Breast epithelium (tissue), 4 donors: Measurements from ENCODE around the gene KLK15. TPM values are rescaled to one million over a fixed set of nuclear protein-coding genes. Genes with fewer than 3 reads are reported as not detected.

Experiments used
- DNase-seq, 2 donors: peaks; one replicate each; pipeline ENCODE4 v3.0.0-alpha.2; 2019; ENCODE audit warnings: low spot score in 2 of 2
- H3K27ac ChIP-seq, 2 donors: fragments of 200-600 bp; sonication (generic) in 1 of 2; one replicate each; pipeline ENCODE4 v1.5.1; 2016 to 2019; ENCODE audit warnings: mild to moderate bottlenecking in 1 of 2
- H3K27me3 ChIP-seq, 2 donors: fragments of 200-600 bp; sonication (generic) in 1 of 2; one replicate each; pipeline versions ENCODE4 v1.5.1 to v1.6.0; 2017 to 2019; ENCODE audit warnings: control low read depth in 1 of 2, mild to moderate bottlenecking in 1 of 2
- H3K36me3 ChIP-seq: fragments of 200-600 bp; one replicate; pipeline ENCODE4 v1.5.1; 2019
- H3K4me1 ChIP-seq, 2 donors: fragments of 200-600 bp; sonication (generic); one replicate each; pipeline ENCODE4 v1.5.1; 2016 to 2019; ENCODE audit warnings: control low read depth in 1 of 2
- H3K4me3 ChIP-seq, 3 donors: fragments of 200-600 bp; sonication (generic); 1 replicate in 2 of 3; 2 replicates in 1 of 3; pipeline ENCODE4 v1.5.1; 2016 to 2019; ENCODE audit warnings: mild to moderate bottlenecking in 3 of 3, moderate library complexity in 2 of 3
- H3K9me3 ChIP-seq, 2 donors: fragments of 200-600 bp; sonication (generic) in 1 of 2; one replicate each; pipeline ENCODE4 v1.5.1; 2016 to 2019; ENCODE audit warnings: control low read depth in 1 of 2
- POLR2A ChIP-seq: fragments of 450-650 bp; IDR thresholded peaks from one replicate; pipeline ENCODE4 v1.6.1; 2016; ENCODE audit warnings: antibody characterized with exemption, mild to moderate bottlenecking, moderate library complexity
- POLR2AphosphoS5 ChIP-seq, 3 donors: sonication (generic); formaldehyde crosslinking; IDR thresholded peaks; one replicate each; pipeline ENCODE4 v1.6.1; 2017; ENCODE audit warnings: antibody characterized with exemption in 3 of 3
- intact Hi-C: fragments of 100-400 bp; cut with DNase I; formaldehyde crosslinking; loops from one replicate; pipeline ENCODE4 v1.15.1; 2023; ENCODE audit warnings: low total_unique reads
- total RNA-seq, 3 donors: library from RNA; depleted of rRNA; stranded (reverse); fragments of >200 nt; gene quantifications; one replicate each; pipeline ENCODE4 v1.1.0, GENCODE V29; 2016
- TF ChIP-seq, protein P1 (sequence below), 3 donors: fragments of 450-650 bp; IDR thresholded peaks; one replicate each; pipeline ENCODE4 v1.5.1; 2016 to 2017; ENCODE audit warnings: antibody characterized with exemption in 3 of 3, mild to moderate bottlenecking in 3 of 3, moderate library complexity in 3 of 3

KLK15 gene
- total RNA-seq, 3 donors from 2014 or later = not detected

DNA sequence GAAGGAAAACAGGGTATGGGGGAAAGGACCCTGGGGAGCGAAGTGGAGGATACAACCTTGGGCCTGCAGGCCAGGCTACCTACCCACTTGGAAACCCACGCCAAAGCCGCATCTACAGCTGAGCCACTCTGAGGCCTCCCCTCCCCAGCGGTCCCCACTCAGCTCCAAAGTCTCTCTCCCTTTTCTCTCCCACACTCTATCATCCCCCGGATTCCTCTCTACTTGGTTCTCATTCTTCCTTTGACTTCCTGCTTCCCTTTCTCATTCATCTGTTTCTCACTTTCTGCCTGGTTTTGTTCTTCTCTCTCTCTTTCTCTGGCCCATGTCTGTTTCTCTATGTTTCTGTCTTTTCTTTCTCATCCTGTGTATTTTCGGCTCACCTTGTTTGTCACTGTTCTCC lies 24.0 kb upstream of the KLK15 start:
- intact Hi-C loops = no loop called here
- H3K36me3 ChIP-seq = no peaks in the 10 kb centered on the region
- H3K27me3 ChIP-seq = peaks cover 0 to 57% of the 10 kb centered on the region in 2 donors
- no peak for DNase-seq
- H3K4me1 ChIP-seq = no peaks in the 10 kb centered on the region
- H3K27ac ChIP-seq = no peak overlapping the region
- TF ChIP-seq POLR2A = no peak
- TF ChIP-seq, protein P1, sequence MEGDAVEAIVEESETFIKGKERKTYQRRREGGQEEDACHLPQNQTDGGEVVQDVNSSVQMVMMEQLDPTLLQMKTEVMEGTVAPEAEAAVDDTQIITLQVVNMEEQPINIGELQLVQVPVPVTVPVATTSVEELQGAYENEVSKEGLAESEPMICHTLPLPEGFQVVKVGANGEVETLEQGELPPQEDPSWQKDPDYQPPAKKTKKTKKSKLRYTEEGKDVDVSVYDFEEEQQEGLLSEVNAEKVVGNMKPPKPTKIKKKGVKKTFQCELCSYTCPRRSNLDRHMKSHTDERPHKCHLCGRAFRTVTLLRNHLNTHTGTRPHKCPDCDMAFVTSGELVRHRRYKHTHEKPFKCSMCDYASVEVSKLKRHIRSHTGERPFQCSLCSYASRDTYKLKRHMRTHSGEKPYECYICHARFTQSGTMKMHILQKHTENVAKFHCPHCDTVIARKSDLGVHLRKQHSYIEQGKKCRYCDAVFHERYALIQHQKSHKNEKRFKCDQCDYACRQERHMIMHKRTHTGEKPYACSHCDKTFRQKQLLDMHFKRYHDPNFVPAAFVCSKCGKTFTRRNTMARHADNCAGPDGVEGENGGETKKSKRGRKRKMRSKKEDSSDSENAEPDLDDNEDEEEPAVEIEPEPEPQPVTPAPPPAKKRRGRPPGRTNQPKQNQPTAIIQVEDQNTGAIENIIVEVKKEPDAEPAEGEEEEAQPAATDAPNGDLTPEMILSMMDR (IDR thresholded peaks at IDR 0.05) = no peak
- TF ChIP-seq POLR2AphosphoS5 (IDR thresholded peaks at IDR 0.05) = no peak
- no peaks in the 10 kb centered on the region for H3K9me3 ChIP-seq
- no peak overlapping the region for H3K4me3 ChIP-seq

DNA sequence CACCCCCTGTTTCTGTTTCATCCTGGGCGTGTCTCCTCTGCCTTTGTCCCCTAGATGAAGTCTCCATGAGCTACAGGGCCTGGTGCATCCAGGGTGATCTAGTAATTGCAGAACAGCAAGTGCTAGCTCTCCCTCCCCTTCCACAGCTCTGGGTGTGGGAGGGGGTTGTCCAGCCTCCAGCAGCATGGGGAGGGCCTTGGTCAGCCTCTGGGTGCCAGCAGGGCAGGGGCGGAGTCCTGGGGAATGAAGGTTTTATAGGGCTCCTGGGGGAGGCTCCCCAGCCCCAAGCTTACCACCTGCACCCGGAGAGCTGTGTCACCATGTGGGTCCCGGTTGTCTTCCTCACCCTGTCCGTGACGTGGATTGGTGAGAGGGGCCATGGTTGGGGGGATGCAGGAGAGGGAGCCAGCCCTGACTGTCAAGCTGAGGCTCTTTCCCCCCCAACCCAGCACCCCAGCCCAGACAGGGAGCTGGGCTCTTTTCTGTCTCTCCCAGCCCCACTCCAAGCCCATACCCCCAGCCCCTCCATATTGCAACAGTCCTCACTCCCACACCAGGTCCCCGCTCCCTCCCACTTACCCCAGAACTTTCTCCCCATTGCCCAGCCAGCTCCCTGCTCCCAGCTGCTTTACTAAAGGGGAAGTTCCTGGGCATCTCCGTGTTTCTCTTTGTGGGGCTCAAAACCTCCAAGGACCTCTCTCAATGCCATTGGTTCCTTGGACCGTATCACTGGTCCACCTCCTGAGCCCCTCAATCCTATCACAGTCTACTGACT lies 21.4 kb upstream of the KLK15 start, which contains the start of gene KLK3:
Gene KLK3, plus strand, starts transcription at position 280 of the 775 bp plus-strand sequence. Its CDS starts 41 bp downstream, at position 321.
- Histone ChIP-seq H3K27ac (no peak within 1 kb of the TSS), H3K36me3 (no peaks in the 10 kb centered on the region), H3K4me3 (no peak within 1 kb of the TSS), H3K9me3 (no peaks in the 10 kb centered on the region), H3K27me3 (peaks cover 0 to 41% of the 10 kb centered on the region in 2 donors), H3K4me1 (no peaks in the 10 kb centered on the region)
- DNase-seq = no peak
- intact Hi-C loops = no loop called here
- no peak for TF ChIP-seq POLR2A
- TF ChIP-seq, protein P1 (IDR thresholded peaks at IDR 0.05) = no peak
- no peak for TF ChIP-seq POLR2AphosphoS5 (IDR thresholded peaks at IDR 0.05)

DNA sequence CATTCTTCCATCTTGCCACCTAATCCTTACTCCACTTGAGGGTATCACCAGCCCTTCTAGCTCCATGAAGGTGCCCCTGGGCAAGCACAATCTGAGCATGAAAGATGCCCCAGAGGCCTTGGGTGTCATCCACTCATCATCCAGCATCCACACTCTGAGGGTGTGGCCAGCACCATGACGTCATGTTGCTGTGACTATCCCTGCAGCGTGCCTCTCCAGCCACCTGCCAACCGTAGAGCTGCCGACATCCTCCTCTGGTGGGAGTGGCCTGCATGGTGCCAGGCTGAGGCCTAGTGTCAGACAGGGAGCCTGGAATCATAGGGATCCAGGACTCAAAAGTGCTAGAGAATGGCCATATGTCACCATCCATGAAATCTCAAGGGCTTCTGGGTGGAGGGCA lies 18.2 kb upstream of the KLK15 start:
- Histone ChIP-seq H3K27me3 (peaks cover 0 to 25% of the 10 kb centered on the region in 2 donors), H3K36me3 (no peaks in the 10 kb centered on the region), H3K9me3 (no peaks in the 10 kb centered on the region), H3K4me1 (no peaks in the 10 kb centered on the region), H3K27ac (no peak overlapping the region), H3K4me3 (no peak overlapping the region)
- no peak for DNase-seq
- intact Hi-C loops = no loop called here
- TF ChIP-seq, protein P1 (IDR thresholded peaks at IDR 0.05) = no peak
- TF ChIP-seq POLR2A (no peak), POLR2AphosphoS5 (IDR thresholded peaks at IDR 0.05) (no peak)

DNA sequence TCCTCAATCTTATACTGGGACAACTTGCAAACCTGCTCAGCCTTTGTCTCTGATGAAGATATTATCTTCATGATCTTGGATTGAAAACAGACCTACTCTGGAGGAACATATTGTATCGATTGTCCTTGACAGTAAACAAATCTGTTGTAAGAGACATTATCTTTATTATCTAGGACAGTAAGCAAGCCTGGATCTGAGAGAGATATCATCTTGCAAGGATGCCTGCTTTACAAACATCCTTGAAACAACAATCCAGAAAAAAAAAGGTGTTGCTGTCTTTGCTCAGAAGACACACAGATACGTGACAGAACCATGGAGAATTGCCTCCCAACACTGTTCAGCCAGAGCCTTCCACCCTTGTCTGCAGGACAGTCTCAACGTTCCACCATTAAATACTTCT lies 17.4 kb upstream of the KLK15 start:
- no peaks in the 10 kb centered on the region for H3K9me3 ChIP-seq
- TF ChIP-seq, protein P1 (IDR thresholded peaks at IDR 0.05) = no peak
- TF ChIP-seq POLR2A (no peak), POLR2AphosphoS5 (IDR thresholded peaks at IDR 0.05) (no peak)
- H3K4me3 ChIP-seq = no peak overlapping the region
- H3K4me1 ChIP-seq = no peaks in the 10 kb centered on the region
- H3K27ac ChIP-seq = no peak overlapping the region
- no peak for DNase-seq
- intact Hi-C loops = no loop called here
- H3K27me3 ChIP-seq = peaks cover 0 to 18% of the 10 kb centered on the region in 2 donors
- no peaks in the 10 kb centered on the region for H3K36me3 ChIP-seq

DNA sequence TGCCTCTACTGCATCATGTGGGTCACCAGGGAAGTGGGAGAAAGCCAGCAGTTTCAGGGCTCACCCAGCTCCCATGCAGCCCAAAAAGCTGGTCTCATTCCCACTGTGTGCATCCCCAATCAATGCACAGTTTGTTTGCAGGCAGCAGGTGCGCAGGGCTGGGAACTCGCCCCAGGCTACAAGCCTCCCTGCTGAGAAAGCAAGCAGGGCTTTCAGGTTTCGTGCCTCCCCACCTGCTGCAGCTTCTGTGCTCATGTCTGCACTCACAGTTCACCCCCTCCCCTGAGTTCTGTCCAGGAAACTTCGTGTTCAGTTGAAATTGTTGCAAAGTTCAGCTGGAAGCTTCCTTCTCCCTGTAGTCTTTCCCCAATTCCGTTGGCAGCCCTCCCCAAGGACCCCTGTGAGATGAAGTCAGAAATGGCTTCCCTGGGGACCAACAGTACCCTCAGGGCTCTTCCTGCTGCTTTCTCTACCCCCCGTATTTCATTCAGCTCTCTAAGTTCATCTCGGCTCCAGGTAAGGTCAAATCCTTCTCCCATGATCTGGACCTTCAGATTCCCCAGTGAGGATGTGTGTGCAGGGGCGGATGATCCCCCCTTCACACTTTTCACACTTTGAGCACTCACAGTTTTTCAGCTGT lies 11.0 kb upstream of the KLK15 start:
- intact Hi-C loops = no loop called here
- Histone ChIP-seq H3K27ac (no peak overlapping the region), H3K4me1 (no peaks in the 10 kb centered on the region), H3K27me3 (no peaks in the 10 kb centered on the region), H3K36me3 (no peaks in the 10 kb centered on the region), H3K9me3 (peaks cover 7 to 26% of the 10 kb centered on the region in 2 donors), H3K4me3 (no peak overlapping the region)
- no peak for DNase-seq
- no peak for TF ChIP-seq POLR2A
- no peak for TF ChIP-seq POLR2AphosphoS5 (IDR thresholded peaks at IDR 0.05)
- TF ChIP-seq, protein P1 (IDR thresholded peaks at IDR 0.05) = no peak
